Left ventricle myocardium inferior (tissue), 1 donor: ENCODE data around the gene KIAA0232. TPM values are rescaled to one million over a fixed set of nuclear protein-coding genes. Genes with fewer than 3 reads are reported as not detected.

ENCODE experiments used
- DNase-seq: peaks from one replicate; pipeline ENCODE4 v3.0.0-alpha.2; 2020
- H3K27ac ChIP-seq: fragments of 200-600 bp; replicated peaks from 2 replicates; pipeline ENCODE4 v1.8.0; 2021
- H3K27me3 ChIP-seq: fragments of 200-600 bp; 2 replicates; pipeline ENCODE4 v1.8.0; 2021; ENCODE audit warnings: low read depth
- H3K36me3 ChIP-seq: fragments of 200-600 bp; 2 replicates; pipeline ENCODE4 v1.8.0; 2021
- H3K4me1 ChIP-seq: fragments of 200-600 bp; 2 replicates; pipeline ENCODE4 v1.8.0; 2021
- H3K4me3 ChIP-seq: fragments of 200-600 bp; 2 replicates; pipeline ENCODE4 v1.8.0; 2021; ENCODE audit warnings: mild to moderate bottlenecking, moderate library complexity
- H3K9me3 ChIP-seq: fragments of 200-600 bp; replicated peaks from 2 replicates; pipeline ENCODE4 v1.8.0; 2021
- intact Hi-C: fragments of 100-400 bp; cut with micrococcal nuclease; formaldehyde crosslinking; loops from one replicate; pipeline ENCODE4 v1.11.0; 2022
- total RNA-seq: library from RNA; stranded (reverse); fragmentation: NEBNext Ultra II Directional; extraction: Animal tissue kit (Norgen Biotek cat#: 25700); gene quantifications from one replicate; pipeline ENCODE4 v1.2.1, GENCODE V29; 2021
- TF ChIP-seq, protein P1 (sequence below): fragments of 200-600 bp; IDR thresholded peaks from 2 replicates; pipeline ENCODE4 v1.8.0; 2021; ENCODE audit warnings: antibody characterized with exemption, mild to moderate bottlenecking, borderline replicate concordance
- donor health status: DM: no; HTN: yes; CAD: no; lungs with severe emphysema.

KIAA0232 gene
- total RNA-seq, 1 donor from 2014 or later, result 82.5 TPM

DNA sequence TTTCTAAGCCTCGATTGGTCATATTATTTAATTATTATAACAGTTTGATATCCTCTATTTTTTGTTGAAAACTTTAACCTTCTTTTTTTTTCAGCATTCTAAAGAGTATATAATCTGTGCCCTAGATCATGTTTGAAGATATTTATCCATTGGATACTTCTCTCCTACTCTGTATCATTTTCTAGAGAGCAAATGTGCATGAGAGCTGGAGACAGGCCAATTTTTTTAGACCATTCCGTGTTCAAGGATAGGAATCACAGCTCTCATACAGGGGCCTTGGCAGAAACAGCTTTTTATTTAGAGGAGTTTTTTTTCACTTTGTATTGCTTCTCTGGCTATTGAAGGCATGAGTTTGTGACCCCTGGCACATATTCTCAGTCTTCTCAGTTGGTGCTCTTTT lies 69.4 kb downstream of the KIAA0232 start:
- intact Hi-C loops, result no loop called here
- no peak for DNase-seq
- Histone ChIP-seq H3K27me3 (no peaks in the 10 kb centered on the region), H3K27ac (peak overlapping the region; percentile 7), H3K4me1 (peaks cover 55% of the 10 kb centered on the region), H3K36me3 (peaks cover 25% of the 10 kb centered on the region), H3K9me3 (peaks cover 9% of the 10 kb centered on the region), H3K4me3 (no peak overlapping the region)
- TF ChIP-seq, protein P1, sequence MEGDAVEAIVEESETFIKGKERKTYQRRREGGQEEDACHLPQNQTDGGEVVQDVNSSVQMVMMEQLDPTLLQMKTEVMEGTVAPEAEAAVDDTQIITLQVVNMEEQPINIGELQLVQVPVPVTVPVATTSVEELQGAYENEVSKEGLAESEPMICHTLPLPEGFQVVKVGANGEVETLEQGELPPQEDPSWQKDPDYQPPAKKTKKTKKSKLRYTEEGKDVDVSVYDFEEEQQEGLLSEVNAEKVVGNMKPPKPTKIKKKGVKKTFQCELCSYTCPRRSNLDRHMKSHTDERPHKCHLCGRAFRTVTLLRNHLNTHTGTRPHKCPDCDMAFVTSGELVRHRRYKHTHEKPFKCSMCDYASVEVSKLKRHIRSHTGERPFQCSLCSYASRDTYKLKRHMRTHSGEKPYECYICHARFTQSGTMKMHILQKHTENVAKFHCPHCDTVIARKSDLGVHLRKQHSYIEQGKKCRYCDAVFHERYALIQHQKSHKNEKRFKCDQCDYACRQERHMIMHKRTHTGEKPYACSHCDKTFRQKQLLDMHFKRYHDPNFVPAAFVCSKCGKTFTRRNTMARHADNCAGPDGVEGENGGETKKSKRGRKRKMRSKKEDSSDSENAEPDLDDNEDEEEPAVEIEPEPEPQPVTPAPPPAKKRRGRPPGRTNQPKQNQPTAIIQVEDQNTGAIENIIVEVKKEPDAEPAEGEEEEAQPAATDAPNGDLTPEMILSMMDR, result no peak

DNA sequence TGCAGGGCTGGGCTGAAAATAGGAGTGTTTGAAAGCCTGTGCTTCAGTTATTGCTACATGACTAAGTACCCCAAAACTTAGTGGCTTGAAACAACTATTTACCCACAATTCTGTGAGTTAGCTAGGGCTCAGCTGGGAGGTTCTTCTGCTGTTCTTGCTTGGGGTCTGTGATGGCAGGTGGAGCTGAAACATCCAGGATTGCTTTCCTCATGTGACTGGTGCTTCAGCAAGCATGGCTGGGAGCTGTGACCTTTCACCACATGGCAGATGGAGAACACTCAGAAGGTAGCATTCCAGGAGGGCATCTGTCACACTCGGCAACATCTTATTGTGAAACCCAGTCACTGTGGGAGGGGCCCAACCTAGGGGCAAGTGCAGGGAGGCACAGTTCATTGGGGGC lies 70.1 kb downstream of the KIAA0232 start:
- peak overlapping the region; percentile 7 for H3K27ac ChIP-seq
- no peak for DNase-seq
- intact Hi-C loops, result no loop called here
- H3K9me3 ChIP-seq, result peaks cover 9% of the 10 kb centered on the region
- H3K4me1 ChIP-seq, result peaks cover 55% of the 10 kb centered on the region
- peaks cover 26% of the 10 kb centered on the region for H3K36me3 ChIP-seq
- TF ChIP-seq, protein P1, result no peak
- no peak overlapping the region for H3K4me3 ChIP-seq
- H3K27me3 ChIP-seq, result no peaks in the 10 kb centered on the region

DNA sequence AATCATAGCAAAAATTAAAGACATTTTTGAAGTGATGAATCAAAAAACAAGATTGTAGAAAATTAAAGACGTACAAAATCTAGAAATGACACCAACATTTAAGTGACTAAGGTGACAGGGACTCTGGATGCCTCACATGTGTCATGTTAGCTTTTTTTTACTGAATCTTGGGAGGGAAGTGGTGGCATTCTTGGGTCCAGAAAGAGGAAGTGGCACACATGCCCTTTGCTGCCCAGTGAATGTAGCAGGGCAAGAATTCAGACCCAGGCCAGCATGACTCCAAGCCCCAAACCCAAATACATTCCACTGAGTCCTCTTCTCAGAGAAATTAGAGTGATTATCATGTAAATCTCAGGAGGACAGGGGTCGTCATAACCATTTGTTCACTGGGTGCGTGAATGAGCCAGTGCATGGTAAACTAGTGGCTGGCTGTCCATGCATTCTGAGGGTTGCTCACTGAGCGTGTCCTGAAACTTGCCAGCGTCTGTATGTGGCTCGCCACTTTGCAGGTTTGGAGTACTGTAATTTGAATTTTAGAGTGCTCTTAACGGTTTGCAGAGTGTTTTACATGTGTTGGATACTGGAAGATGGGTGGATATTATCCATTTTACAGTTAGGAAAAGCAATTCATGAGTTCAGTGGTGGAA lies 71.7 kb downstream of the KIAA0232 start:
- Histone ChIP-seq H3K27ac (peak overlapping the region; percentile 85), H3K4me3 (no peak overlapping the region), H3K9me3 (peaks cover 9% of the 10 kb centered on the region), H3K27me3 (no peaks in the 10 kb centered on the region), H3K4me1 (peaks cover 51% of the 10 kb centered on the region), H3K36me3 (peaks cover 27% of the 10 kb centered on the region)
- intact Hi-C loops, result no loop called here
- TF ChIP-seq, protein P1, result no peak
- DNase-seq, result no peak

DNA sequence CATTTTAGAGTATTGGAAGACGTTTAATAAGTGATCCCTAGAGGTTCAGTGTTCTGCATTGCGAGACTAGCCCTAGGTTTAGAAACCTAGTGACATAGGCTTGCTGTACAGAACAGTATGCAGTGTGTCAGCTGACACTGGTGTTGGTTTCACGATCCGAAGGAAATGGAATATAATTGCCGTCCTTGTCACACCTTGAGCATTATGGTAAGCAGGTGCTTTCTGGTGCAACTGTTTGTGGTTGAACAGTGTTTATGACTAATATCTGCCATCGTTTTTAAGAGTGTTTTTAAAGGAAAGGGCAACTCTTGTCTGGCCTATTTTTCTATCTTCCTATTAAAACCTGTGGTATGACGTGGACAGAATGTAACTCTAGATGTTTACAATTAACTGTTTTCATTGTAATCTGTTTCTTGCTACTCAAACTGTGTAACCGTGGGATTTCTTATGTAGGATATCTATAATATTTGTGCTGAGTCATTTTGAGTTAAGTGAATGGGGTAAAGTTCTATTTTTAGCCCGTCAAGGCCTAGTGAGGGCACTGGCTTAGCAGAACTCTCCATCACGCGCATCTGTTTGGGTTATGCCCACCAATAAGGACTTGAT lies 73.3 kb downstream of the KIAA0232 start:
- DNase-seq, result no peak
- Histone ChIP-seq H3K36me3 (peaks cover 32% of the 10 kb centered on the region), H3K9me3 (peaks cover 9% of the 10 kb centered on the region), H3K27me3 (no peaks in the 10 kb centered on the region), H3K4me3 (peak overlapping the region; percentile 57), H3K4me1 (peaks cover 63% of the 10 kb centered on the region), H3K27ac (peak overlapping the region; percentile 85)
- intact Hi-C loops, result no loop called here
- TF ChIP-seq, protein P1, result no peak

DNA sequence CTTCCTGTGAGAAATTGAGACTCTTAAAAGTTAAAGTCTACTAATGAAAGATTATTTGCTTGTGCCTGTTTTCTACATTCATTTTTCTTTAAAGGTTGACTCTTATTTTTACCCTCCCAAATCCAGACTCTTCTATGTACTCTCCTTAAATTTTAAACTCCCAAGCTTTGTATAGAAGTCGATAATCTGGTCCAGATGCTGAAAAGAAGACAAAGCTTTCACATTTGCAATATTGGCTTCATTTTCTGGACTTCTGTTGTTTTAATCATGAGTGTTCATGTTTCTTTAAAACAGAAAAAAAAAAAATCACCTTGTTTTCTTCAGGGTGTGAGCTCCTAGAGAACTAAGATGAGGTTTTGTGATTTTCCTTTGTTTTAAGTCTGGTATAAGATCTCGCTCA lies 73.9 kb downstream of the KIAA0232 start:
- Histone ChIP-seq H3K9me3 (peaks cover 9% of the 10 kb centered on the region), H3K36me3 (peaks cover 34% of the 10 kb centered on the region), H3K4me1 (peaks cover 63% of the 10 kb centered on the region), H3K27me3 (no peaks in the 10 kb centered on the region), H3K4me3 (peak overlapping the region; percentile 57), H3K27ac (peak overlapping the region; percentile 85)
- intact Hi-C loops, result no loop called here
- TF ChIP-seq, protein P1, result no peak
- DNase-seq, result no peak
